Glutamatergic neuron (in vitro differentiated cells): ENCODE results near the gene RPS6KA5. TPM values are rescaled to one million over a fixed set of nuclear protein-coding genes. Genes with fewer than 3 reads are reported as not detected.

Experiments used
- DNase-seq: peaks from one replicate; pipeline ENCODE4 v3.0.0; 2022
- H3K27ac Mint-ChIP-seq: one replicate; pipeline ENCODE4 v1.8.0; 2020; ENCODE audit warnings: mild to moderate bottlenecking, mixed read lengths, inconsistent platforms; ENCODE audit not compliant: unreplicated experiment
- H3K27me3 Mint-ChIP-seq: one replicate; pipeline ENCODE4 v1.8.0; 2020; ENCODE audit warnings: mild to moderate bottlenecking, moderate library complexity, mixed read lengths, inconsistent platforms; ENCODE audit not compliant: unreplicated experiment
- H3K36me3 Mint-ChIP-seq: one replicate; pipeline ENCODE4 v1.8.0; 2020; ENCODE audit warnings: mild to moderate bottlenecking, mixed read lengths, inconsistent platforms; ENCODE audit not compliant: unreplicated experiment
- H3K4me1 Mint-ChIP-seq: one replicate; pipeline ENCODE4 v1.8.0; 2020; ENCODE audit warnings: mild to moderate bottlenecking, low read depth, mixed read lengths, inconsistent platforms; ENCODE audit not compliant: unreplicated experiment
- H3K4me3 Mint-ChIP-seq: one replicate; pipeline ENCODE4 v1.8.0; 2020; ENCODE audit warnings: mild to moderate bottlenecking, mixed read lengths, inconsistent platforms; ENCODE audit not compliant: unreplicated experiment
- H3K9me3 Mint-ChIP-seq: one replicate; pipeline ENCODE4 v1.8.0; 2020; ENCODE audit warnings: mild to moderate bottlenecking, moderate library complexity, mixed read lengths, inconsistent platforms; ENCODE audit not compliant: unreplicated experiment
- total RNA-seq: library from RNA; stranded (reverse); fragmentation: NEBNext Ultra II Directional; extraction: Animal tissue kit (Norgen Biotek cat#: 25700); gene quantifications from one replicate; pipeline ENCODE4 v1.2.1, GENCODE V29; 2021; ENCODE audit not compliant: unreplicated experiment
- TF ChIP-seq, protein P1 (sequence below): fragments of 200-600 bp; sonication (generic); IDR thresholded peaks from one replicate; pipeline ENCODE4 v1.5.0; 2021; ENCODE audit not compliant: partially characterized antibody, unreplicated experiment

RPS6KA5 gene
- total RNA-seq, 1 donor from 2014 or later, result 3.8 TPM

DNA sequence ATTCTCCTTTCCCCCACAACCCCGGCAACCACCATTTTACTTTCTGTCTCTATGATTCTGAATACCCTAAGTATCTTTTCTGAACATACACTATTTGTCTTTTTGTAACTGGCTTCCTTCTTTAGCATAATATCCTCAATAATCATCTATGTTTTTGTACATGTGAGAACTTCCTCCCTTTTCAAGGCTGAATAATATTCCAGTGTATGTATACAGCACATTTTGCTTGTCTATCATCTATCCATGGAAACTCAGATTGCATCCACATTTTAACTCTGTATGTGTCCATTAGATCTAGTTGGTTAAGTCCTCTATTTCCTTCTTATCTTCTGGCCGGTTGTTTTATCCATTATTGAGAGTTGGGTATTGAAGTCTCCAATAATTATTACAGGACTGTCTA is 180.2 kb downstream of the RPS6KA5 start:
- Mint-ChIP-seq H3K4me1 (peaks cover 7% of the 10 kb centered on the region), H3K27ac (no peak overlapping the region), H3K4me3 (no peak overlapping the region), H3K27me3 (no peaks in the 10 kb centered on the region), H3K36me3 (peaks cover 22% of the 10 kb centered on the region), H3K9me3 (peaks cover 7% of the 10 kb centered on the region)
- DNase-seq, result no peak
- TF ChIP-seq, protein P1, sequence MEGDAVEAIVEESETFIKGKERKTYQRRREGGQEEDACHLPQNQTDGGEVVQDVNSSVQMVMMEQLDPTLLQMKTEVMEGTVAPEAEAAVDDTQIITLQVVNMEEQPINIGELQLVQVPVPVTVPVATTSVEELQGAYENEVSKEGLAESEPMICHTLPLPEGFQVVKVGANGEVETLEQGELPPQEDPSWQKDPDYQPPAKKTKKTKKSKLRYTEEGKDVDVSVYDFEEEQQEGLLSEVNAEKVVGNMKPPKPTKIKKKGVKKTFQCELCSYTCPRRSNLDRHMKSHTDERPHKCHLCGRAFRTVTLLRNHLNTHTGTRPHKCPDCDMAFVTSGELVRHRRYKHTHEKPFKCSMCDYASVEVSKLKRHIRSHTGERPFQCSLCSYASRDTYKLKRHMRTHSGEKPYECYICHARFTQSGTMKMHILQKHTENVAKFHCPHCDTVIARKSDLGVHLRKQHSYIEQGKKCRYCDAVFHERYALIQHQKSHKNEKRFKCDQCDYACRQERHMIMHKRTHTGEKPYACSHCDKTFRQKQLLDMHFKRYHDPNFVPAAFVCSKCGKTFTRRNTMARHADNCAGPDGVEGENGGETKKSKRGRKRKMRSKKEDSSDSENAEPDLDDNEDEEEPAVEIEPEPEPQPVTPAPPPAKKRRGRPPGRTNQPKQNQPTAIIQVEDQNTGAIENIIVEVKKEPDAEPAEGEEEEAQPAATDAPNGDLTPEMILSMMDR, result no peak

DNA sequence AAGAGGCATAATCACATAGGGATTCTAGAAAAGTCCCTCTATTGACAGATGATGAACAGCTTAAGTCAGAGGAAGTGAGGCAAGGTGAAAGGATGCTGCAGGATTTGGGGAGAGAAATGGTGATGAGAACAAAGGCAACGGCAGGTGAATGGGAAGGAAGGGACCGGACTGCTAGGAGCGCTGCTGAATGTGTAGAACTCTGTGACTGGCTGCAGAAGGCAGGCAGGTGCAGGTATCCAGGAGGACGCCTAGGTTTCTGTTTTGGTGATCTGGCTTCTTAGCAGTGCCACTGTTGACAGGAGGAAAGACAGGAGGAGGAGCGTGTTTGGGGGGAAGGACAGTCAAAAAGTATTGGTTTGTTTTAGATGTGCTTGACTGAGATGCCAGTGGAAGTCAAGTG is 185.8 kb downstream of the RPS6KA5 start:
- H3K27ac Mint-ChIP-seq, result no peak overlapping the region
- peaks cover 18% of the 10 kb centered on the region for H3K36me3 Mint-ChIP-seq
- H3K27me3 Mint-ChIP-seq, result no peaks in the 10 kb centered on the region
- DNase-seq, result no peak
- H3K4me3 Mint-ChIP-seq, result no peak overlapping the region
- TF ChIP-seq, protein P1, result no peak
- peaks cover 7% of the 10 kb centered on the region for H3K4me1 Mint-ChIP-seq
- H3K9me3 Mint-ChIP-seq, result no peaks in the 10 kb centered on the region

DNA sequence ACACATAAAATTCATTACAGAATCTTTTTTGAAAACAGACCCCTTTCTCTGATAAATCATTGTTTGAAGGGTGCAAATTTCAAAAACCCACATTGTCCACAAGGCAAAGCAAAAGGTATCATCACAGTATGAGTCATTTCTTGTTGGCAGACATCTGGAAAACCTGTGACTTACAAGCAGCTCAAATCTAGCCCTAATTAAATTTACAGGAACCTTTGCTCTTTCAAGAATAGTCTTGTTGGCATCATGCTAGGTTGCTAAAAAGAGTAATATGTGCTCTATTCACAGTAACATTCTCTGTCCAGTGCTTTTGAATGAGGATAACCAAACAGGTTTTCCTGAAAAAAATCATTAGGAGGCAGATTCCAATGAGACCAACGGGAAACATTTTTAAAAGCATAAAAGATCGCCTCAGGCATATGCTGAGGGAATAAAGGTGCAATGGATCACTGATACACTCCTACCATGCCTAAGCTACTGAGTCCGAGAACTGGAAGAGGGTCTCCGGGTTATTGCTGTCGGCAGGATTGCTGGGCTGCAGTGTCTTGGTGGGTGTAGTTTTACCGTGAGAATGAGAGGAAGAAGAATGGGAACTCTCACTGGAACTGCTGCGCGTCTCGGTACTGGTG is 188.7 kb downstream of the RPS6KA5 start:
- H3K4me1 Mint-ChIP-seq, result no peaks in the 10 kb centered on the region
- H3K27ac Mint-ChIP-seq, result no peak overlapping the region
- H3K27me3 Mint-ChIP-seq, result no peaks in the 10 kb centered on the region
- H3K9me3 Mint-ChIP-seq, result no peaks in the 10 kb centered on the region
- no peak for DNase-seq
- H3K4me3 Mint-ChIP-seq, result no peak overlapping the region
- TF ChIP-seq, protein P1, result no peak
- H3K36me3 Mint-ChIP-seq, result peaks cover 12% of the 10 kb centered on the region

DNA sequence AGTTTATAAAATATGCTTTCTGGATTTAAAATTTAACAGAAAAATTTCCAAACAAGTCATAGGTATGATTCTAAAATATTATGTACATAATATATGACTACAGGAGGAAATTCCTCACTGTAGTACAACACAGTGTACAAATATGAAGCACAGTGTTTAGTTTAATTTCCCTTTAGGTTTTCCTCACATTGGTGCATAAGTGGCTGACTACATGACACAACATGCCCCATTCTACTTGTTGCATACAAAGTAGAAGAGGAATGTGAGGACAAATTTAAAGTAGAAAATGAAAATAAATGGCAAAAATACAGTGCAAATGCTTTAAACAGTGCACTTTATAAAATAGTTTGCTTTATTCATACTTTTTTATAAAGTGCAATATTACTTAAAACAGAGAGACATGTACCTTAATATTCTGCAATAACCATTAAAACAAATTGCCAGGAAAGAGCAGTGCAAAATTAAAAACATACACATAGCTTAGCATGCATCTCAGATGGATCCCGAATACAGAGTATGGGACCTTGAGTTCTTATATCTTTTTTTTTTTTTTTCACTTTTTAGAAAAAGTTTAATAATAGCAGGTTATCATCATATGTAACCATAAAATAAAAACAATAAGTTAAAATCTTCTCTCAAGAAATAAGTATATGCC is 189.4 kb downstream of the RPS6KA5 start:
- TF ChIP-seq, protein P1, result no peak
- H3K27me3 Mint-ChIP-seq, result no peaks in the 10 kb centered on the region
- H3K9me3 Mint-ChIP-seq, result no peaks in the 10 kb centered on the region
- H3K4me3 Mint-ChIP-seq, result no peak overlapping the region
- DNase-seq, result no peak
- H3K27ac Mint-ChIP-seq, result no peak overlapping the region
- no peaks in the 10 kb centered on the region for H3K4me1 Mint-ChIP-seq
- peaks cover 7% of the 10 kb centered on the region for H3K36me3 Mint-ChIP-seq

DNA sequence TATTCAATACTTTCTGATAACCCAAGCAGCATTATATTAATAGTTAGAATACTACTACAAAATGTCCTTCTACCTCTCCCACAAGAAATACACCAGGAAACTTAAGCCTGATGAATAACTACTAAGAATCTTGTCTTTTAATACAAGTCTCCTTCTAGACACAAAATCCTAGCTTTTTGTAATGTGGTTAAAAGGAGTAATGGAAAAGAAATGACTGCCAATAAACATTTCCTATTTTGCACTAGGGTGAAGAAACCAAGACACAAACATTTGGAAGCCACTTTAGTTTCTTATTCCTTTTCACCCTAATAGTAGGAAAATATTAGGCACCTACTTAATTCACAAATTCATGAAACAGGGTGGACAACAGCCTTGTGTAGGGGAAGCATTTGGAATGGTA is 192.9 kb downstream of the RPS6KA5 start:
- no peak overlapping the region for H3K27ac Mint-ChIP-seq
- no peaks in the 10 kb centered on the region for H3K27me3 Mint-ChIP-seq
- H3K9me3 Mint-ChIP-seq, result no peaks in the 10 kb centered on the region

More for the DNA sequence above, 192.9 kb downstream of the RPS6KA5 start:
- Mint-ChIP-seq H3K4me3 (no peak overlapping the region), H3K4me1 (no peaks in the 10 kb centered on the region), H3K36me3 (no peaks in the 10 kb centered on the region)
- DNase-seq, result no peak
- TF ChIP-seq, protein P1, result no peak
